ENCODE measurements around the gene CCDC9.

Gene CCDC9

DNA sequence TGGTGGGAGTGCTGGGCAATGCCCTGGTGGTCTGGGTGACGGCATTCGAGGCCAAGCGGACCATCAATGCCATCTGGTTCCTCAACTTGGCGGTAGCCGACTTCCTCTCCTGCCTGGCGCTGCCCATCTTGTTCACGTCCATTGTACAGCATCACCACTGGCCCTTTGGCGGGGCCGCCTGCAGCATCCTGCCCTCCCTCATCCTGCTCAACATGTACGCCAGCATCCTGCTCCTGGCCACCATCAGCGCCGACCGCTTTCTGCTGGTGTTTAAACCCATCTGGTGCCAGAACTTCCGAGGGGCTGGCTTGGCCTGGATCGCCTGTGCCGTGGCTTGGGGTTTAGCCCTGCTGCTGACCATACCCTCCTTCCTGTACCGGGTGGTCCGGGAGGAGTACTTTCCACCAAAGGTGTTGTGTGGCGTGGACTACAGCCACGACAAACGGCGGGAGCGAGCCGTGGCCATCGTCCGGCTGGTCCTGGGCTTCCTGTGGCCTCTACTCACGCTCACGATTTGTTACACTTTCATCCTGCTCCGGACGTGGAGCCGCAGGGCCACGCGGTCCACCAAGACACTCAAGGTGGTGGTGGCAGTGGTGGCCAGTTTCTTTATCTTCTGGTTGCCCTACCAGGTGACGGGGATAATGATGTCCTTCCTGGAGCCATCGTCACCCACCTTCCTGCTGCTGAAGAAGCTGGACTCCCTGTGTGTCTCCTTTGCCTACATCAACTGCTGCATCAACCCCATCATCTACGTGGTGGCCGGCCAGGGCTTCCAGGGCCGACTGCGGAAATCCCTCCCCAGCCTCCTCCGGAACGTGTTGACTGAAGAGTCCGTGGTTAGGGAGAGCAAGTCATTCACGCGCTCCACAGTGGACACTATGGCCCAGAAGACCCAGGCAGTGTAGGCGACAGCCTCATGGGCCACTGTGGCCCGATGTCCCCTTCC is 63.9 kb downstream of the CCDC9 start:
- no peak for TF ChIP-seq MYC (IDR thresholded peaks at IDR 0.05; ENCODE audit: low read depth, low read length)
- TF ChIP-seq, protein P1, sequence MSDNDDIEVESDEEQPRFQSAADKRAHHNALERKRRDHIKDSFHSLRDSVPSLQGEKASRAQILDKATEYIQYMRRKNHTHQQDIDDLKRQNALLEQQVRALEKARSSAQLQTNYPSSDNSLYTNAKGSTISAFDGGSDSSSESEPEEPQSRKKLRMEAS (IDR thresholded peaks at IDR 0.05; ENCODE audit: low read depth, low read length), result no peak
- TF ChIP-seq, protein P2, sequence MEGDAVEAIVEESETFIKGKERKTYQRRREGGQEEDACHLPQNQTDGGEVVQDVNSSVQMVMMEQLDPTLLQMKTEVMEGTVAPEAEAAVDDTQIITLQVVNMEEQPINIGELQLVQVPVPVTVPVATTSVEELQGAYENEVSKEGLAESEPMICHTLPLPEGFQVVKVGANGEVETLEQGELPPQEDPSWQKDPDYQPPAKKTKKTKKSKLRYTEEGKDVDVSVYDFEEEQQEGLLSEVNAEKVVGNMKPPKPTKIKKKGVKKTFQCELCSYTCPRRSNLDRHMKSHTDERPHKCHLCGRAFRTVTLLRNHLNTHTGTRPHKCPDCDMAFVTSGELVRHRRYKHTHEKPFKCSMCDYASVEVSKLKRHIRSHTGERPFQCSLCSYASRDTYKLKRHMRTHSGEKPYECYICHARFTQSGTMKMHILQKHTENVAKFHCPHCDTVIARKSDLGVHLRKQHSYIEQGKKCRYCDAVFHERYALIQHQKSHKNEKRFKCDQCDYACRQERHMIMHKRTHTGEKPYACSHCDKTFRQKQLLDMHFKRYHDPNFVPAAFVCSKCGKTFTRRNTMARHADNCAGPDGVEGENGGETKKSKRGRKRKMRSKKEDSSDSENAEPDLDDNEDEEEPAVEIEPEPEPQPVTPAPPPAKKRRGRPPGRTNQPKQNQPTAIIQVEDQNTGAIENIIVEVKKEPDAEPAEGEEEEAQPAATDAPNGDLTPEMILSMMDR (IDR thresholded peaks at IDR 0.05; ENCODE audit: low read depth, low read length), result no peak
- TF ChIP-seq POLR2A (IDR thresholded peaks at IDR 0.05; ENCODE audit: extremely low read depth, insufficient read length), result no peak
- H3K4me3 ChIP-seq (ENCODE audit: low read depth, low read length), result no peak overlapping the region
- DNase-seq (ENCODE audit: low read depth), result no peak

Measured in NB4 (cell line).